ENCODE measurements around the gene CACNG8.

The CACNG8 gene

GRCh38 chr19:53991224-53992113 lies 28.7 kb downstream of the CACNG8 start, which contains the start of gene CACNG6:
CACNG6 (plus strand) TSS chr19:53991637; CDS start chr19:53992878, 1,241 bp downstream.
- H3K4me3 ChIP-seq, result peak within 1 kb of the TSS in 3 of 7 experiments; percentile 7 to 28 (median 17)
- no peak within 1 kb of the TSS for H3K27ac ChIP-seq

GRCh38 chr19:53992211-53992610 lies 29.5 kb downstream of the CACNG8 start:
- no peak overlapping the region for H3K4me3 ChIP-seq
- no peak overlapping the region for H3K27ac ChIP-seq

GRCh38 chr19:53992815-53993214 lies 30.1 kb downstream of the CACNG8 start:
- H3K4me3 ChIP-seq, result no peak overlapping the region
- no peak overlapping the region for H3K27ac ChIP-seq

- no peak overlapping the region for H3K4me3 ChIP-seq
- H3K27ac ChIP-seq, result no peak overlapping the region
These were observed 30.7 kb downstream of the CACNG8 start for GRCh38 chr19:53993448-53993847.

- Histone ChIP-seq H3K4me3 (no peak overlapping the region), H3K27ac (no peak overlapping the region)
These were observed 32.1 kb downstream of the CACNG8 start for GRCh38 chr19:53994811-53995210.

GRCh38 chr19:53998223-53998622 lies 35.5 kb downstream of the CACNG8 start:
- no peak overlapping the region for H3K4me3 ChIP-seq
- H3K27ac ChIP-seq, result no peak overlapping the region

GRCh38 chr19:53999694-54000093 lies 37.0 kb downstream of the CACNG8 start:
- Histone ChIP-seq H3K4me3 (no peak overlapping the region), H3K27ac (no peak overlapping the region)

- Histone ChIP-seq H3K4me3 (no peak overlapping the region), H3K27ac (no peak overlapping the region)
These were observed 38.8 kb downstream of the CACNG8 start for GRCh38 chr19:54001496-54001895.

GRCh38 chr19:54002495-54003315 lies 40.0 kb downstream of the CACNG8 start:
- H3K27ac ChIP-seq, result no peak overlapping the region
- H3K4me3 ChIP-seq, result no peak overlapping the region

GRCh38 chr19:54009440-54009839 lies 46.7 kb downstream of the CACNG8 start:
- H3K4me3 ChIP-seq, result no peak overlapping the region

GRCh38 chr19:54010474-54010873 lies 47.7 kb downstream of the CACNG8 start:
- Histone ChIP-seq H3K4me3 (no peak overlapping the region), H3K27ac (no peak overlapping the region)

More at GRCh38 chr19:54009440-54009839, 46.7 kb downstream of the CACNG8 start:
- H3K27ac ChIP-seq, result no peak overlapping the region

GRCh38 chr19:54011507-54012211 lies 48.9 kb downstream of the CACNG8 start:
- Histone ChIP-seq H3K4me3 (no peak overlapping the region), H3K27ac (no peak overlapping the region)

- Histone ChIP-seq H3K4me3 (no peak overlapping the region), H3K27ac (no peak overlapping the region)
These were observed 51.1 kb downstream of the CACNG8 start for GRCh38 chr19:54013866-54014265.

- Histone ChIP-seq H3K27ac (no peak overlapping the region), H3K4me3 (no peak overlapping the region)
These were observed 52.3 kb downstream of the CACNG8 start for GRCh38 chr19:54014920-54015560.

GRCh38 chr19:54017261-54017660 lies 54.5 kb downstream of the CACNG8 start:
- no peak overlapping the region for H3K27ac ChIP-seq
- no peak overlapping the region for H3K4me3 ChIP-seq

- no peak overlapping the region for H3K27ac ChIP-seq
- no peak overlapping the region for H3K4me3 ChIP-seq
These were observed 58.6 kb downstream of the CACNG8 start for GRCh38 chr19:54021363-54021762.

GRCh38 chr19:54021932-54022331 lies 59.2 kb downstream of the CACNG8 start:
- Histone ChIP-seq H3K4me3 (no peak overlapping the region), H3K27ac (no peak overlapping the region)

- Histone ChIP-seq H3K27ac (no peak overlapping the region), H3K4me3 (no peak overlapping the region)
These were observed 60.5 kb downstream of the CACNG8 start for GRCh38 chr19:54023191-54023590.

- H3K4me3 ChIP-seq, result no peak overlapping the region
- no peak overlapping the region for H3K27ac ChIP-seq
These were observed 61.9 kb downstream of the CACNG8 start for GRCh38 chr19:54024660-54025059.

- H3K27ac ChIP-seq, result no peak overlapping the region
- H3K4me3 ChIP-seq, result no peak overlapping the region
These were observed 63.9 kb downstream of the CACNG8 start for GRCh38 chr19:54026656-54027055.
